SK-N-SH (cell line): ENCODE results near the gene ARHGAP15. TPM values are rescaled to one million over a fixed set of nuclear protein-coding genes. Genes with fewer than 3 reads are reported as not detected.

Source experiments
- CTCF ChIA-PET: fragments of 300-600, 350-600 bp; formaldehyde crosslinking; extraction: SDS; loops from one replicate; lab custom pipeline; 2021; lab: Yijun Ruan, JAX
- POLR2A ChIA-PET: fragments of 350-600 bp; sonication (Branson Sonifier 250); formaldehyde crosslinking; extraction: SDS; loops from one replicate; lab custom pipeline; 2020; ENCODE audit warnings: antibody characterized with exemption, inconsistent platforms; lab: Yijun Ruan, JAX
- DNase-seq: peaks from one replicate; pipeline ENCODE4 v3.0.0; 2012
- H2AFZ ChIP-seq: fragments of 200-600 bp; sonication (generic); 2 replicates; pipeline ENCODE4 v1.8.1; 2016; ENCODE audit warnings: antibody characterized with exemption, mild to moderate bottlenecking, low read depth
- H3F3A ChIP-seq: fragments of 200-600 bp; sonication (generic); replicated peaks from 2 replicates; pipeline ENCODE3; 2016; ENCODE audit warnings: antibody characterized with exemption, mild to moderate bottlenecking; ENCODE audit not compliant: insufficient read depth
- H3K27ac ChIP-seq, 2 experiments: fragments of 200-500 bp in 1 of 2; fragments of 200-600 bp in 1 of 2; sonication (Bioruptor generic) in 1 of 2; sonication (generic), shearing (Covaris generic) in 1 of 2; 2 replicates each; pipeline versions ENCODE4 v1.5.1 to v1.6.1; 2014 to 2016; ENCODE audit warnings: low read depth in 2 of 2, inconsistent platforms in 1 of 2, low read length in 1 of 2, mild to moderate bottlenecking in 1 of 2, mixed read lengths in 1 of 2
- H3K27me3 ChIP-seq: fragments of 200-600 bp; sonication (generic), shearing (Covaris generic); 2 replicates; pipeline ENCODE4 v1.6.1; 2016; ENCODE audit warnings: mixed run types; ENCODE audit not compliant: insufficient read depth
- H3K36me3 ChIP-seq, 2 experiments: fragments of 200-500 bp in 1 of 2; fragments of 200-600 bp in 1 of 2; sonication (Bioruptor generic) in 1 of 2; sonication (generic) in 1 of 2; replicated peaks in 1 of 2; 2 replicates each; pipeline versions ENCODE3 to v1.5.1; 2014 to 2016; ENCODE audit warnings: low read length in 1 of 2, mild to moderate bottlenecking in 1 of 2; ENCODE audit not compliant: insufficient read depth in 2 of 2, control insufficient read depth in 1 of 2
- H3K4me1 ChIP-seq, 2 experiments: fragments of 200-500 bp in 1 of 2; fragments of 200-600 bp in 1 of 2; sonication (Bioruptor generic) in 1 of 2; sonication (generic), shearing (Covaris generic) in 1 of 2; 2 replicates each; pipeline versions ENCODE4 v1.5.1 to v1.6.1; 2014 to 2016; ENCODE audit warnings: low read depth in 1 of 2, low read length in 1 of 2, mixed run types in 1 of 2; ENCODE audit not compliant: insufficient read depth in 2 of 2, control insufficient read depth in 1 of 2
- H3K4me2 ChIP-seq: fragments of 200-600 bp; sonication (generic), shearing (Covaris generic); 2 replicates; pipeline ENCODE4 v1.6.1; 2017; ENCODE audit warnings: mixed run types
- H3K4me3 ChIP-seq, 2 experiments: fragments of 200-500 bp in 1 of 2; fragments of 200-600 bp in 1 of 2; sonication (Bioruptor generic) in 1 of 2; sonication (generic), shearing (Covaris generic) in 1 of 2; 2 replicates each; pipeline versions ENCODE4 v1.5.1 to v1.8.1; 2014 to 2016; ENCODE audit warnings: low read depth in 2 of 2, inconsistent platforms in 1 of 2, low read length in 1 of 2, mild to moderate bottlenecking in 1 of 2, mixed read lengths in 1 of 2, moderate library complexity in 1 of 2
- H3K79me2 ChIP-seq: fragments of 200-600 bp; sonication (generic); 2 replicates; pipeline ENCODE4 v1.8.1; 2017; ENCODE audit warnings: mild to moderate bottlenecking; ENCODE audit not compliant: insufficient read depth
- H3K9ac ChIP-seq: fragments of 200-600 bp; sonication (generic); 2 replicates; pipeline ENCODE4 v1.6.1; 2017; ENCODE audit warnings: mixed run types
- H3K9me2 ChIP-seq: fragments of 200-600 bp; sonication (generic); 2 replicates; pipeline ENCODE4 v1.6.1; 2017; ENCODE audit warnings: mixed run types
- H3K9me3 ChIP-seq: fragments of 200-600 bp; sonication (generic); 2 replicates; pipeline ENCODE4 v1.6.1; 2017; ENCODE audit warnings: mixed run types, mild to moderate bottlenecking, moderate library complexity
- H4K20me1 ChIP-seq: fragments of 200-600 bp; sonication (generic); 2 replicates; pipeline ENCODE4 v1.6.1; 2017; ENCODE audit warnings: mild to moderate bottlenecking, mixed run types; ENCODE audit not compliant: insufficient read depth
- CTCF ChIP-seq: fragments of 200-600 bp; sonication (generic); IDR thresholded peaks from 2 replicates; pipeline ENCODE4 v1.6.1; 2017; ENCODE audit warnings: antibody characterized with exemption, mild to moderate bottlenecking, moderate library complexity
- ELF1 ChIP-seq: IDR thresholded peaks from 2 replicates; pipeline ENCODE4 v1.4.0; 2012
- EP300 ChIP-seq, 2 experiments: IDR thresholded peaks; 2 replicates each; pipeline versions ENCODE4 v1.4.0 to v1.6.1; 2012; ENCODE audit warnings: borderline replicate concordance in 1 of 2, low read depth in 1 of 2, low read length in 1 of 2
- GATA2 ChIP-seq: sonication (generic); formaldehyde crosslinking; IDR thresholded peaks from 2 replicates; pipeline ENCODE4 v1.5.0; 2020; ENCODE audit warnings: mild to moderate bottlenecking, missing genetic modification reagents
- IRF3 ChIP-seq: fragments of 150-350 bp; IDR thresholded peaks from 2 replicates; pipeline ENCODE4 v1.6.1; 2016; ENCODE audit warnings: mild to moderate bottlenecking, low read depth, low read length
- JUND ChIP-seq: IDR thresholded peaks from 2 replicates; pipeline ENCODE4 v1.4.0; 2012
- MAX ChIP-seq: IDR thresholded peaks from 2 replicates; pipeline ENCODE4 v1.4.0; 2012; ENCODE audit warnings: low read depth
- MXI1 ChIP-seq: IDR thresholded peaks from 2 replicates; pipeline ENCODE4 v1.6.1; 2012; ENCODE audit warnings: mild to moderate bottlenecking, low read depth, low read length, improper control_type of control experiment
- NFIC ChIP-seq: IDR thresholded peaks from 2 replicates; pipeline ENCODE4 v1.4.0; 2012; ENCODE audit warnings: borderline replicate concordance
- SMC3 ChIP-seq: IDR thresholded peaks from 2 replicates; pipeline ENCODE4 v1.6.1; 2012; ENCODE audit warnings: low read depth, low read length, improper control_type of control experiment
- USF1 ChIP-seq: IDR thresholded peaks from 2 replicates; pipeline ENCODE4 v1.4.0; 2012; ENCODE audit warnings: low read depth, borderline replicate concordance
- ZBTB33 ChIP-seq: IDR thresholded peaks from 2 replicates; pipeline ENCODE4 v1.4.0; 2012; ENCODE audit warnings: low read depth, borderline replicate concordance
- polyA plus RNA-seq, 3 experiments: library from polyadenylated mRNA; depleted of rRNA; stranded (reverse); fragments of >200 nt; gene quantifications; 2 replicates each; pipeline ENCODE4 v1.2.3, GENCODE V29; 2012

ARHGAP15 gene
- polyA plus RNA-seq, 1 of the 3 experiments (the other 2 are of a cell fraction): not detected

GRCh38 chr2:143674051-143674450, 544.8 kb downstream of the ARHGAP15 start (continued):
- TF ChIP-seq CTCF (no peak), ELF1 (no peak), NFIC (no peak), GATA2 (CRISPR knock-in tag) (no peak), MAX (no peak), USF1 (no peak)
- TF ChIP-seq, all 33 proteins: peak for 0

GRCh38 chr2:143675021-143675420, 545.8 kb downstream of the ARHGAP15 start:
- Histone ChIP-seq H3F3A (no peaks in the 10 kb centered on the region), H3K36me3 (no peaks in the 10 kb centered on the region), H4K20me1 (no peaks in the 10 kb centered on the region), H3K9ac (no peak overlapping the region), H3K27me3 (no peaks in the 10 kb centered on the region), H3K4me3 (no peak overlapping the region), H3K4me1 (peaks cover 0 to 2% of the 10 kb centered on the region in 2 experiments; a peak in 1 of 4 replicates), H3K4me2 (no peak overlapping the region), H3K79me2 (no peaks in the 10 kb centered on the region), H3K9me3 (no peaks in the 10 kb centered on the region), H3K27ac (no peak overlapping the region), H3K9me2 (peaks cover 2% of the 10 kb centered on the region; the same call in 1 of the 2 replicates), H2AFZ (no peak overlapping the region)
- TF ChIP-seq GATA2 (CRISPR knock-in tag) (no peak), ZBTB33 (no peak), EP300 (IDR thresholded peaks at IDR 0.05; ENCODE audit: borderline replicate concordance in 1 of 2, low read depth in 1 of 2, low read length in 1 of 2) (no peak), SMC3 (no peak), IRF3 (no peak), MXI1 (no peak), JUND (no peak)
- ChIA-PET POLR2A (no interaction called here), CTCF (no interaction called here)
- DNase-seq: no peak
